Measurements from ENCODE around the gene CLIC3. TPM values are rescaled to one million over a fixed set of nuclear protein-coding genes. Genes with fewer than 3 reads are reported as not detected.

Gene CLIC3
- total RNA-seq, 1 donor from 2014 or later, result 49.3 TPM

GRCh38 chr9:137021979-137022661, 25.8 kb upstream of the CLIC3 start:
- H3K36me3 ChIP-seq, result peaks cover 12% of the 10 kb centered on the region
- H3K9me3 ChIP-seq, result no peaks in the 10 kb centered on the region
- peaks cover 14% of the 10 kb centered on the region for H3K4me1 ChIP-seq
- no peaks in the 10 kb centered on the region for H3K27me3 ChIP-seq (ENCODE audit: low read depth)
- H3K4me3 ChIP-seq, result no peak overlapping the region
- intact Hi-C loops (cut with DNase I), result no loop called here
- DNase-seq (peak; percentile 73), ATAC-seq (peak; percentile 45 to 57)
- TF ChIP-seq CTCF (IDR thresholded peaks at IDR 0.05), result no peak
- H3K27ac ChIP-seq, result no peak overlapping the region

- peaks cover 9% of the 10 kb centered on the region for H3K4me1 ChIP-seq
- no peaks in the 10 kb centered on the region for H3K9me3 ChIP-seq
- H3K27ac ChIP-seq, result no peak overlapping the region
- no peak for TF ChIP-seq CTCF (IDR thresholded peaks at IDR 0.05)
- DNase-seq, result no peak
- ATAC-seq, result no peak
- no peaks in the 10 kb centered on the region for H3K27me3 ChIP-seq (ENCODE audit: low read depth)
- no peak overlapping the region for H3K4me3 ChIP-seq
- intact Hi-C loops (cut with DNase I), result no loop called here
- peaks cover 18% of the 10 kb centered on the region for H3K36me3 ChIP-seq
Measured at GRCh38 chr9:137021568-137021978, 25.2 kb upstream of the CLIC3 start.

- no peak for TF ChIP-seq CTCF (IDR thresholded peaks at IDR 0.05)
- no peak for DNase-seq
- intact Hi-C loops (cut with DNase I), result no loop called here
- Histone ChIP-seq H3K4me1 (peaks cover 3% of the 10 kb centered on the region), H3K9me3 (no peaks in the 10 kb centered on the region), H3K4me3 (no peak overlapping the region), H3K27me3 (ENCODE audit: low read depth) (no peaks in the 10 kb centered on the region), H3K36me3 (peaks cover 24% of the 10 kb centered on the region), H3K27ac (no peak overlapping the region)
- ATAC-seq, result no peak
Measured at GRCh38 chr9:137020771-137021567, 24.6 kb upstream of the CLIC3 start.

- peaks cover 32% of the 10 kb centered on the region for H3K36me3 ChIP-seq
- no peak for TF ChIP-seq CTCF (IDR thresholded peaks at IDR 0.05)
- H3K27ac ChIP-seq, result no peak overlapping the region
- ATAC-seq, result no peak
- no peaks in the 10 kb centered on the region for H3K4me1 ChIP-seq
- intact Hi-C loops (cut with DNase I), result no loop called here
- no peaks in the 10 kb centered on the region for H3K27me3 ChIP-seq (ENCODE audit: low read depth)
- H3K9me3 ChIP-seq, result no peaks in the 10 kb centered on the region
- no peak overlapping the region for H3K4me3 ChIP-seq
- no peak for DNase-seq
Measured at GRCh38 chr9:137019891-137020683, 23.7 kb upstream of the CLIC3 start.

- no peak overlapping the region for H3K4me3 ChIP-seq
- peaks cover 32% of the 10 kb centered on the region for H3K36me3 ChIP-seq
- no peak overlapping the region for H3K27ac ChIP-seq
- no peak for DNase-seq
- no peaks in the 10 kb centered on the region for H3K27me3 ChIP-seq (ENCODE audit: low read depth)
- intact Hi-C loops (cut with DNase I), result no loop called here
- H3K9me3 ChIP-seq, result no peaks in the 10 kb centered on the region
- H3K4me1 ChIP-seq, result no peaks in the 10 kb centered on the region
- no peak for ATAC-seq
- TF ChIP-seq CTCF (IDR thresholded peaks at IDR 0.05), result no peak
Measured at GRCh38 chr9:137018761-137019559, 22.6 kb upstream of the CLIC3 start.

Measured in lower lobe of right lung (tissue), 2 donors.